ENCODE results near the gene ALG12. TPM values are rescaled to one million over a fixed set of nuclear protein-coding genes. Genes with fewer than 3 reads are reported as not detected.
A peak's percentile ranks its signal among the peaks of the same experiment; 100 is the strongest.

Gene ALG12
- total RNA-seq, 1 donor from 2014 or later = 30.0 TPM

DNA sequence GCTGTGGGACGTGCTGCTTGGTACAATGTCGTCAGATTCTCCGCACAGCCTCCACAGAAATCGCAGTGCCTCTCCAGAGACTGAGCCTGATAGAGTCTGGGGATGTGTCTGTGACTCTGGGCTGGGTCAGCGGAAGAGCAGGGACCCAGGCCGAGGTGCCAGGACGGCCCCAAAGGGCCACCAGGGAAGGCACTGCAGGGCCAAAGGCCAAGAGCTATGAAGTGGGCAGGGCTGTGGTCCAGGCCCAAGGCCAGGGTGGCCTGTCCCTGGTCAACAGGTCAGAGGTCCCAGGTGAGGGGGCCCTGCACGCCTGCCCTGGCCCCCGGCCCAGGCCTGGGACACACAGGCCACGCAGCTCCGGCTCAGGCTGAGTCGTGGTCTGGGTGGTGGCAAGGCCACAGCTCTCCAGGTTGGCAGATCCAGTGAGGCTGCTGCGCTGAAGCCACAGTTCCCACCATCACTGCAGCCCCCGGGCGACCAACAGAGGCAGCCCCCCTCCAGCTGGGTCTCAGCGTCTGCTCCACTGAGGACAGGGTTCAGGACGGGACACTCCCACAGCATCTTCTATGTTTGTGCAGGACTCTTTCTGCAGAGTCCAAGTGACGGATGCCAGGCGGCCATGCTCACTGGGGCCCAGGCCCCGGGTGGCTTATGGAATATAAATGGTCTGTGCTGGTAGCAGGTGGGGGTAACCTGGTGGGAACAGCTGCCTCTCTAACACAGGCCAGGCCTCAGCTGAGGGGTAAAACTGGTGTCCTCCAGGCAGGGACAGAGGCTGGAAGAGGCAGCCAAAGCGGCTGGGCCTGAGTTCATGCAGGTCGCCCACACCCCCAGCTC lies 37.6 kb upstream of the ALG12 start:
- Mint-ChIP-seq H3K27ac (peak overlapping the region; percentile 16), H3K4me1 (ENCODE audit: unreplicated experiment) (peaks cover 6% of the 10 kb centered on the region), H3K27me3 (no peaks in the 10 kb centered on the region), H3K9me3 (no peaks in the 10 kb centered on the region), H3K4me3 (no peak overlapping the region), H3K36me3 (no peaks in the 10 kb centered on the region)
- TF ChIP-seq CTCF (conservative IDR thresholded peaks at IDR 0.05) = no peak
- no peak for DNase-seq (ENCODE audit: extremely low spot score, unreplicated experiment)

- H3K27ac Mint-ChIP-seq = peak overlapping the region; percentile 16
- H3K4me1 Mint-ChIP-seq (ENCODE audit: unreplicated experiment) = peaks cover 6% of the 10 kb centered on the region
- TF ChIP-seq CTCF (conservative IDR thresholded peaks at IDR 0.05) = no peak
- DNase-seq (ENCODE audit: extremely low spot score, unreplicated experiment) = no peak
- H3K4me3 Mint-ChIP-seq = no peak overlapping the region
- no peaks in the 10 kb centered on the region for H3K27me3 Mint-ChIP-seq
- no peaks in the 10 kb centered on the region for H3K36me3 Mint-ChIP-seq
- no peaks in the 10 kb centered on the region for H3K9me3 Mint-ChIP-seq
Measured at GRCh38 chr22:49954991-49955580, 36.8 kb upstream of the ALG12 start.

- H3K36me3 Mint-ChIP-seq = no peaks in the 10 kb centered on the region
- TF ChIP-seq CTCF (conservative IDR thresholded peaks at IDR 0.05) = no peak
- H3K4me1 Mint-ChIP-seq (ENCODE audit: unreplicated experiment) = peaks cover 6% of the 10 kb centered on the region
- no peak for DNase-seq (ENCODE audit: extremely low spot score, unreplicated experiment)
- no peaks in the 10 kb centered on the region for H3K27me3 Mint-ChIP-seq
- no peak overlapping the region for H3K4me3 Mint-ChIP-seq
- no peaks in the 10 kb centered on the region for H3K9me3 Mint-ChIP-seq
- H3K27ac Mint-ChIP-seq = no peak overlapping the region
Measured at GRCh38 chr22:49954354-49954753, 36.1 kb upstream of the ALG12 start.

DNA sequence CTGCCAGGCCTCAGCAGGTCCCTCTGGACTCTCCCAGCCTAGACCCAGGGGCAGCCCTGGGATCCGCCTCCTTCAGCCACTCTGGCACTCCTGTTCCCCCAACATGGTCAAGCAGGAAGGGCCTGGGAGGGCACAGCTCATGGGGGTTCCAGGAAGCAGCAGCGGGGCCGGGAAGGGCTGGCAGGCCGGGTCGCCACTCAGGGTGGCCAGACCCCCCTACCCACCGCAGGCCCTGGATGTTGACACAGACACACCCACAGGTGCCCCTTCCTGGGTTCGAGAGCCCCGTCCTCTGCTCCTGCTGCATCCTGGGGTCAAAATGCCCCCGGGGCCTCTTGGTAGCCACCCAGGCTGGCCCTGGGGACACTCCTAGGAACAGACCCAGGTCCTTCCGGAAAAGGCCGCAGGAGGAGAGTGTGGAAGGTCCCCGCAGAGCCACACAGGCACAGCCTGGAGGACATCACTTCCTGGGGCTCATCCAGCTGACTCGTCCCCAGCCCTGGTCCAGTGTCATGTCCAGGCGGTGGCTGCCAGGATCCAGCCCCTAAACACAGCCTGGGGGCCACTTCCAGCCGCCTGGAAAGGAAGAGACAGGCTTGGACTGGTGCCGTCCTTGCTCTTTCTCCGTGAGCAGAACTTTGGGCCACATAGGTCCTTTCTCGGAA lies 35.6 kb upstream of the ALG12 start:
- Mint-ChIP-seq H3K9me3 (no peaks in the 10 kb centered on the region), H3K4me1 (ENCODE audit: unreplicated experiment) (peaks cover 6% of the 10 kb centered on the region), H3K36me3 (no peaks in the 10 kb centered on the region), H3K27ac (no peak overlapping the region), H3K4me3 (no peak overlapping the region), H3K27me3 (no peaks in the 10 kb centered on the region)
- no peak for DNase-seq (ENCODE audit: extremely low spot score, unreplicated experiment)
- TF ChIP-seq CTCF (conservative IDR thresholded peaks at IDR 0.05) = no peak

DNA sequence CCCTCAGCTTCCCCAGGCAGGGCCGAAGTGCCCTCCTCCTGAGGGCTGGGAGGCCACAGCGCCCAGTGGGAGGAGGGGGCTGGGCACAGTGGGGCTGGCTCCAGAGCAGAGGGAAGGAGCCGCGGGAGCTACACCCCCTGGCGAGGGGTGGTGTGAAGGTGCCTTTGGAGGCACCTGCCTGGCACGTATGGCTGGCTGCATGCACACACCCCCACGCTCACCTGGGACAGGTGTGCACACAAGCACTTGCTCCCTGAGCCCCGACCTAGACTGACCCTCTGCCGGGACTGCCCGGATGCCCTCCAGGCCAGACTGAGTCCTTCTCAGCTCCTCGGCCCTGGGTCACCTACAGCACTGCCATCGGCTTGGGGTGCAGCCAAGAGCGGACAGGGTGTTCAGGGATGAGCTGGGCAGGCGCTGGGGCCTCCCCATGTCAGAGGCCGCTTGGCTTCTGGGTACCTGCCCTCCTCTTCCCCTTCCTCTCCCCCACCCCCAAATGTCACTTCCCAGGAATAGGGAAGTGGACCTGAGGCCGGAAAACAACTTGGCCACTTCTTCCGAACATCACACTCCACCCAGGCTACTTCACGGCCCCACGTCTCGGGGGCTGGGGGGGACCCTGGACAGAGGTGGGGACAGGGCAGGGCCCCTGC lies 34.9 kb upstream of the ALG12 start:
- no peak overlapping the region for H3K27ac Mint-ChIP-seq
- H3K9me3 Mint-ChIP-seq = no peaks in the 10 kb centered on the region
- no peak for DNase-seq (ENCODE audit: extremely low spot score, unreplicated experiment)
- peaks cover 6% of the 10 kb centered on the region for H3K4me1 Mint-ChIP-seq (ENCODE audit: unreplicated experiment)
- TF ChIP-seq CTCF (conservative IDR thresholded peaks at IDR 0.05) = no peak
- no peak overlapping the region for H3K4me3 Mint-ChIP-seq
- no peaks in the 10 kb centered on the region for H3K36me3 Mint-ChIP-seq
- no peaks in the 10 kb centered on the region for H3K27me3 Mint-ChIP-seq
